Measurements from ENCODE around the gene SPAM1. TPM values are rescaled to one million over a fixed set of nuclear protein-coding genes. Genes with fewer than 3 reads are reported as not detected.

Gene SPAM1
- total RNA-seq, 3 donors from 2014 or later: not detected

DNA sequence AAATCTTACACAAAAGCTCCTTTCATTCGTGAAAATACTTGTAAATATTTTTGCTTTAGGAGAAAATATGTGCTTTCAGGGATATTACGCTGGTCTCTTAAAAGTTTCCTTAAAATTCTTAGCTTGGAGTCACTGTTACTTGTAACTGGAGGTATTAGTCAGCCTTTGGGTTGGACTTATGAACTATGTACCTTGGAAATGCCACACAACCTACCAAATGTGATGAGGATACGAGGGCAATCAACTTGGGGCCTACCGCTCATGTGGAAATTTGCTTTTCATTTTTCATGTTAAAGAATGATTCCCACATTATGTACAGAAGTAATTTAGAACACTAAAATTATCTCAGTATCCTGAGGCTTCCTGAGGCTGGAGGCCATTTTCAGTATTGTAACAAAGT, 23.1 kb downstream of the SPAM1 start:
- H3K9me3 ChIP-seq: no peaks in the 10 kb centered on the region
- H3K4me1 ChIP-seq: no peaks in the 10 kb centered on the region
- no peak overlapping the region for H3K4me3 ChIP-seq
- DNase-seq (ENCODE audit: low spot score in 2 of 2): no peak
- no peaks in the 10 kb centered on the region for H3K36me3 ChIP-seq
- no peak overlapping the region for H3K27ac ChIP-seq
- intact Hi-C loops (cut with DNase I; ENCODE audit: low total_unique reads): no loop called here
- TF ChIP-seq POLR2AphosphoS5 (IDR thresholded peaks at IDR 0.05) (no peak), POLR2A (IDR thresholded peaks at IDR 0.05) (no peak), CTCF (IDR thresholded peaks at IDR 0.05) (no peak)
- no peaks in the 10 kb centered on the region for H3K27me3 ChIP-seq

- intact Hi-C loops (cut with DNase I; ENCODE audit: low total_unique reads): no loop called here
- Histone ChIP-seq H3K4me1 (no peaks in the 10 kb centered on the region), H3K27me3 (no peaks in the 10 kb centered on the region), H3K36me3 (no peaks in the 10 kb centered on the region), H3K4me3 (no peak overlapping the region), H3K27ac (no peak overlapping the region), H3K9me3 (no peaks in the 10 kb centered on the region)
- no peak for DNase-seq (ENCODE audit: low spot score in 2 of 2)
- TF ChIP-seq POLR2AphosphoS5 (IDR thresholded peaks at IDR 0.05) (no peak), POLR2A (IDR thresholded peaks at IDR 0.05) (no peak), CTCF (IDR thresholded peaks at IDR 0.05) (no peak)
These were observed 33.2 kb downstream of the SPAM1 start for GRCh38 chr7:123958186-123958703.

DNA sequence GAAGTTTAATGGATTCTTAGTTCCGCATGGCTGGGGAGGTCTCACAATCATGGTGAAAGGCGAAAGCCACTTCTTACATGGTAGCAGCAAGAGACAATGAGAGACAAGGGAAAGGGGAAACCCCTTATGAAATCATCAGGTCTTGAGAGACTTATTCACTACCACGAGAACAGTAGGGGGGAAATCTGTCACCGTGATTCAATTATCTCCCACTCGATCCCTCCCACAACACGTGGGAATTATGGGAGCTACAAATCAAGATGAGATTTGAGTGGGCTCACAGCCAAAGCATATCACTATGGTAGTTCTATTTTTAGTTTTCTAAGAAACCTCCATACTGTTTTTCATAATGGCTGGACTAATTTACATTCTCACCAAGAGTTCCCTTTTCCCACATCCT, 36.7 kb downstream of the SPAM1 start:
- H3K4me1 ChIP-seq: no peaks in the 10 kb centered on the region
- no peak overlapping the region for H3K4me3 ChIP-seq
- DNase-seq (ENCODE audit: low spot score in 2 of 2): no peak
- intact Hi-C loops (cut with DNase I; ENCODE audit: low total_unique reads): no loop called here
- TF ChIP-seq POLR2A (IDR thresholded peaks at IDR 0.05) (no peak), POLR2AphosphoS5 (IDR thresholded peaks at IDR 0.05) (no peak), CTCF (IDR thresholded peaks at IDR 0.05) (no peak)
- H3K9me3 ChIP-seq: no peaks in the 10 kb centered on the region
- no peak overlapping the region for H3K27ac ChIP-seq
- H3K36me3 ChIP-seq: no peaks in the 10 kb centered on the region
- no peaks in the 10 kb centered on the region for H3K27me3 ChIP-seq

- no peaks in the 10 kb centered on the region for H3K36me3 ChIP-seq
- no peak overlapping the region for H3K27ac ChIP-seq
- no peak for DNase-seq (ENCODE audit: low spot score in 2 of 2)
- intact Hi-C loops (cut with DNase I; ENCODE audit: low total_unique reads): no loop called here
- no peaks in the 10 kb centered on the region for H3K27me3 ChIP-seq
- H3K4me1 ChIP-seq: no peaks in the 10 kb centered on the region
- no peak overlapping the region for H3K4me3 ChIP-seq
- TF ChIP-seq CTCF (IDR thresholded peaks at IDR 0.05): no peak
- no peak for TF ChIP-seq POLR2A (IDR thresholded peaks at IDR 0.05)
- no peak for TF ChIP-seq POLR2AphosphoS5 (IDR thresholded peaks at IDR 0.05)
- H3K9me3 ChIP-seq: no peaks in the 10 kb centered on the region
These were observed 41.9 kb downstream of the SPAM1 start for GRCh38 chr7:123966936-123967335.

DNA sequence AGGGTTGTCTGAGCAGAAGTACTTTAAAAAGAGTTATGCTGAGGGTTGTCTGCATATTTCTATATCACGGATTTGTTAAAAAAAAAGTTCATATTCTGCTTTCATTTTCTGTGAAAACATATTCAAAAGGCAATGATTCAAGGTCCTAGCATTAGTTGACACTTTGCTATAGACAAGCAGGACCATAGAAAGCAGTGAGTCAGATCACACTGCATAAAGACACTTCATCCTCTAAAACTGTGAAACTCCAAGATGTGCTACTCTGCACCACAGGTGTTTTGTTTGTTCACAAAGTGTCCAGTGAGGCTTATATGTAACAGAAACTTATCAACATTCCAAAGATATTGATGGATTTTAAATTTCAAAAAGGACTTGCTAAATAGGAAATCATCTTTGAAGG, 47.0 kb downstream of the SPAM1 start:
- no peaks in the 10 kb centered on the region for H3K9me3 ChIP-seq
- no peaks in the 10 kb centered on the region for H3K36me3 ChIP-seq
- no peak overlapping the region for H3K27ac ChIP-seq
- H3K4me3 ChIP-seq: no peak overlapping the region
- no peaks in the 10 kb centered on the region for H3K27me3 ChIP-seq
- intact Hi-C loops (cut with DNase I; ENCODE audit: low total_unique reads): no loop called here
- no peak for DNase-seq (ENCODE audit: low spot score in 2 of 2)
- H3K4me1 ChIP-seq: no peaks in the 10 kb centered on the region
- TF ChIP-seq POLR2A (IDR thresholded peaks at IDR 0.05): no peak
- TF ChIP-seq CTCF (IDR thresholded peaks at IDR 0.05): no peak
- no peak for TF ChIP-seq POLR2AphosphoS5 (IDR thresholded peaks at IDR 0.05)
